IMR-90 (cell line): ENCODE results near the gene HEATR1. TPM values are rescaled to one million over a fixed set of nuclear protein-coding genes. Genes with fewer than 3 reads are reported as not detected.

Experiments
- ATAC-seq: fragments of 200-7000 bp; cut with Tn5 transposase; 2 replicates; pipeline ENCODE4 v1.9.1; 2020; ENCODE audit warnings: low read depth, mild to moderate bottlenecking, moderate library complexity
- BruUV-seq: library from RNA; stranded (reverse); fragments of 400-500 nt; replicated peaks from 2 replicates; lab custom pipeline; 2021; lab: Mats Ljungman, UMichigan
- CTCF ChIA-PET: fragments of 300-600 bp; formaldehyde crosslinking; extraction: SDS; loops from one replicate; lab custom pipeline; 2021; ENCODE audit warnings: antibody characterized with exemption; lab: Yijun Ruan, JAX
- POLR2A ChIA-PET: fragments of 300-600 bp; sonication (Branson Sonifier 250); formaldehyde crosslinking; loops from one replicate; lab custom pipeline; 2022; ENCODE audit warnings: antibody characterized with exemption; ENCODE audit not compliant: unreplicated experiment; lab: Charles Lee
- DNase-seq: peaks from one replicate; pipeline ENCODE4 v3.0.0; 2013
- H2AFZ ChIP-seq: replicated peaks from 2 replicates; pipeline ENCODE3; 2013; ENCODE audit warnings: low read length, mild to moderate bottlenecking; ENCODE audit not compliant: poor library complexity
- H2AK5ac ChIP-seq: 2 replicates; pipeline ENCODE4 v1.6.1; 2013; ENCODE audit warnings: low read depth, low read length, inconsistent platforms
- H2AK9ac ChIP-seq: replicated peaks from 2 replicates; pipeline ENCODE3; 2013; ENCODE audit warnings: mild to moderate bottlenecking, low read depth, low read length, moderate library complexity; ENCODE audit not compliant: poor library complexity
- H2BK120ac ChIP-seq: 2 replicates; pipeline ENCODE4 v1.6.1; 2013; ENCODE audit warnings: low read depth, low read length, inconsistent platforms
- H2BK15ac ChIP-seq: 3 replicates; pipeline ENCODE4 v1.6.1; 2013; ENCODE audit warnings: low read depth, low read length, inconsistent platforms
- H2BK20ac ChIP-seq: 2 replicates; pipeline ENCODE4 v1.6.1; 2013; ENCODE audit warnings: low read depth, mild to moderate bottlenecking, inconsistent platforms, low read length, moderate library complexity
- H2BK5ac ChIP-seq: 2 replicates; pipeline ENCODE4 v1.6.1; 2013; ENCODE audit warnings: mild to moderate bottlenecking, low read depth, low read length, inconsistent platforms; ENCODE audit not compliant: poor library complexity, severe bottlenecking
- H3K14ac ChIP-seq: replicated peaks from 2 replicates; pipeline ENCODE4 v1.6.1; 2013; ENCODE audit warnings: low read depth, low read length, inconsistent platforms
- H3K18ac ChIP-seq: 2 replicates; pipeline ENCODE4 v1.6.1; 2013; ENCODE audit warnings: low read depth, low read length, control low read depth
- H3K23ac ChIP-seq: 2 replicates; pipeline ENCODE4 v1.6.1; 2013; ENCODE audit warnings: low read depth, low read length, inconsistent platforms
- H3K27ac ChIP-seq: 2 replicates; pipeline ENCODE4 v1.5.1; 2013; ENCODE audit warnings: mild to moderate bottlenecking, control low read depth, low read length; ENCODE audit not compliant: insufficient read depth
- H3K27me3 ChIP-seq: 2 replicates; pipeline ENCODE4 v1.6.1; 2013; ENCODE audit warnings: low read length; ENCODE audit not compliant: control insufficient read depth, insufficient read depth
- H3K36me3 ChIP-seq: 2 replicates; pipeline ENCODE4 v1.6.1; 2013; ENCODE audit warnings: low read length, mixed read lengths; ENCODE audit not compliant: control insufficient read depth, insufficient read depth
- H3K4ac ChIP-seq: 2 replicates; pipeline ENCODE4 v1.6.1; 2013; ENCODE audit warnings: low read depth, low read length, inconsistent platforms
- H3K4me1 ChIP-seq: 2 replicates; pipeline ENCODE4 v1.6.1; 2013; ENCODE audit warnings: low read length, mixed read lengths; ENCODE audit not compliant: control insufficient read depth, insufficient read depth
- H3K4me2 ChIP-seq: 2 replicates; pipeline ENCODE4 v1.6.1; 2013; ENCODE audit warnings: low read depth, mild to moderate bottlenecking, control low read depth, low read length, moderate library complexity
- H3K4me3 ChIP-seq: 2 replicates; pipeline ENCODE4 v1.5.1; 2013; ENCODE audit warnings: low read depth, mild to moderate bottlenecking, control low read depth, low read length, moderate library complexity; ENCODE audit not compliant: insufficient read depth
- H3K56ac ChIP-seq: 2 replicates; pipeline ENCODE4 v1.6.1; 2013; ENCODE audit warnings: low read length, inconsistent platforms; ENCODE audit not compliant: insufficient read depth; ENCODE audit errors: extremely low read depth
- H3K79me1 ChIP-seq, 2 experiments: 2 replicates each; pipeline ENCODE4 v1.6.1; 2013; ENCODE audit warnings: low read length in 2 of 2, inconsistent platforms in 1 of 2, low read depth in 1 of 2
- H3K9ac ChIP-seq: 2 replicates; pipeline ENCODE4 v1.6.1; 2013; ENCODE audit warnings: low read depth, low read length, control low read depth
- H3K9me1 ChIP-seq: 2 replicates; pipeline ENCODE4 v1.6.1; 2013; ENCODE audit warnings: low read length, inconsistent platforms; ENCODE audit not compliant: insufficient read depth
- H3K9me3 ChIP-seq: 2 replicates; pipeline ENCODE4 v1.6.1; 2013; ENCODE audit warnings: low read length; ENCODE audit not compliant: control insufficient read depth, insufficient read depth
- H4K20me1 ChIP-seq: 2 replicates; pipeline ENCODE4 v1.6.1; 2013; ENCODE audit warnings: low read length, inconsistent platforms; ENCODE audit not compliant: insufficient read depth
- H4K5ac ChIP-seq: 2 replicates; pipeline ENCODE4 v1.6.1; 2013; ENCODE audit warnings: mild to moderate bottlenecking, low read depth, low read length, control low read depth
- H4K8ac ChIP-seq, 2 experiments: 2 replicates each; pipeline ENCODE4 v1.6.1; 2013; ENCODE audit warnings: low read depth in 2 of 2, low read length in 2 of 2, control low read depth in 1 of 2, inconsistent platforms in 1 of 2
- H4K91ac ChIP-seq: 2 replicates; pipeline ENCODE4 v1.6.1; 2013; ENCODE audit warnings: low read depth, low read length, inconsistent platforms; ENCODE audit not compliant: insufficient read depth
- BHLHE40 ChIP-seq: fragments of 150-350 bp; IDR thresholded peaks from 2 replicates; pipeline ENCODE4 v1.6.1; 2016; ENCODE audit warnings: mild to moderate bottlenecking, low read depth, low read length
- CEBPB ChIP-seq: IDR thresholded peaks from 2 replicates; pipeline ENCODE4 v1.6.1; 2012; ENCODE audit warnings: low read depth, low read length, improper control_type of control experiment
- CHD1 ChIP-seq: IDR thresholded peaks from 2 replicates; pipeline ENCODE4 v1.6.1; 2012; ENCODE audit warnings: low read depth, low read length, improper control_type of control experiment
- CTCF ChIP-seq: conservative IDR thresholded peaks from 2 replicates; pipeline ENCODE4 v1.5.1; 2012; ENCODE audit warnings: mild to moderate bottlenecking, low read depth, low read length, improper control_type of control experiment
- ELK1 ChIP-seq: fragments of 150-350 bp; IDR thresholded peaks from 2 replicates; pipeline ENCODE4 v1.6.1; 2016; ENCODE audit warnings: low read depth, mild to moderate bottlenecking, low read length, moderate library complexity, borderline replicate concordance
- FOS ChIP-seq: fragments of 150-350 bp; IDR thresholded peaks from 2 replicates; pipeline ENCODE4 v1.6.1; 2016; ENCODE audit warnings: low read depth, low read length
- MAFK ChIP-seq: IDR thresholded peaks from 2 replicates; pipeline ENCODE4 v1.6.1; 2012; ENCODE audit warnings: low read depth, low read length, improper control_type of control experiment
- MAZ ChIP-seq: IDR thresholded peaks from 2 replicates; pipeline ENCODE4 v1.6.1; 2012; ENCODE audit warnings: low read depth, mild to moderate bottlenecking, low read length, improper control_type of control experiment, moderate library complexity, borderline replicate concordance
- MXI1 ChIP-seq: IDR thresholded peaks from 2 replicates; pipeline ENCODE4 v1.6.1; 2012; ENCODE audit warnings: low read depth, mild to moderate bottlenecking, low read length, moderate library complexity, borderline replicate concordance
- NFE2L2 ChIP-seq: fragments of 150-350 bp; IDR thresholded peaks from 2 replicates; pipeline ENCODE4 v1.6.1; 2016; ENCODE audit warnings: low read depth, mild to moderate bottlenecking, low read length
- POLR2A ChIP-seq: IDR thresholded peaks from 2 replicates; pipeline ENCODE4 v1.6.1; 2012; ENCODE audit warnings: mild to moderate bottlenecking, low read depth, low read length
- RAD21 ChIP-seq: IDR thresholded peaks from 2 replicates; pipeline ENCODE4 v1.6.1; 2012; ENCODE audit warnings: low read length, improper control_type of control experiment
- RCOR1 ChIP-seq: IDR thresholded peaks from 2 replicates; pipeline ENCODE4 v1.6.1; 2012; ENCODE audit warnings: mild to moderate bottlenecking, low read length, improper control_type of control experiment; ENCODE audit not compliant: insufficient replicate concordance
- RFX5 ChIP-seq: IDR thresholded peaks from 2 replicates; pipeline ENCODE4 v1.8.0; 2012; ENCODE audit warnings: low read depth, mild to moderate bottlenecking, low read length, moderate library complexity
- SMC3 ChIP-seq: fragments of 150-350 bp; IDR thresholded peaks from 2 replicates; pipeline ENCODE4 v1.6.1; 2016; ENCODE audit warnings: low read depth, mild to moderate bottlenecking, antibody characterized with exemption, low read length, moderate library complexity
- USF2 ChIP-seq: fragments of 150-350 bp; IDR thresholded peaks from 2 replicates; pipeline ENCODE4 v1.6.1; 2017; ENCODE audit warnings: mild to moderate bottlenecking, antibody characterized with exemption, low read length, low read depth
- WGBS, 2 experiments: methylation state at CpG; one replicate each; pipeline versions ENCODE4 v1.1.5 to v1.1.7; 2013; ENCODE audit warnings: missing lambda C conversion rate in 2 of 2; ENCODE audit not compliant: insufficient read length in 1 of 2; ENCODE audit errors: extremely low coverage in 2 of 2; 5-methylcytosine and 5-hydroxymethylcytosine counted together
- dilution Hi-C: fragments of 300-500 bp; cut with HindIII; formaldehyde crosslinking; loops from one replicate; pipeline ENCODE4 v1.14.3; 2018; ENCODE audit warnings: low sequenced_read_pairs; ENCODE audit not compliant: unreplicated experiment
- in situ Hi-C: fragments of 300-500 bp; cut with MboI; formaldehyde crosslinking; loops from 3 replicates; pipeline ENCODE4 v1.14.3; 2019; ENCODE audit warnings: low sequenced_read_pairs, inconsistent platforms, mixed read lengths
- intact Hi-C: fragments of 100-400 bp; cut with micrococcal nuclease; formaldehyde crosslinking; loops from 2 replicates; pipeline ENCODE4 v1.10.0; 2022
- polyA plus RNA-seq, 3 experiments: library from polyadenylated mRNA; depleted of rRNA; stranded (reverse); fragments of >200 nt; gene quantifications; 2 replicates each; pipeline ENCODE4 v1.2.3, GENCODE V29; 2012; ENCODE audit warnings: low replicate concordance in 1 of 3
- total RNA-seq: library from RNA; depleted of rRNA; stranded (reverse); fragments of >200 nt; gene quantifications from 2 replicates; pipeline ENCODE4 v1.2.3, GENCODE V29; 2012

HEATR1 gene
- total and polyA plus RNA-seq, 2 of the 4 experiments (the other 2 are of a cell fraction): 8.5 to 53.8 TPM

GRCh38 chr1:236645016-236645680 lies 40.8 kb upstream of the HEATR1 start:
- no peaks in the 10 kb centered on the region for H3K79me1 ChIP-seq
- no peak overlapping the region for H3K56ac ChIP-seq
- in situ Hi-C loops (no loop called here), dilution Hi-C loops (no loop called here), intact Hi-C loops (no loop called here)
- no peak overlapping the region for H3K18ac ChIP-seq
- H2BK120ac ChIP-seq: no peak overlapping the region
- H3K4me2 ChIP-seq: no peak overlapping the region
- no peaks in the 10 kb centered on the region for H3K4me1 ChIP-seq
- H2BK15ac ChIP-seq: no peak overlapping the region
- H3K9me3 ChIP-seq: no peaks in the 10 kb centered on the region
- H2BK20ac ChIP-seq: no peak overlapping the region
- no peak for DNase-seq
- no peak overlapping the region for H2BK5ac ChIP-seq
- H2AK5ac ChIP-seq: no peak overlapping the region
- ChIA-PET CTCF (no interaction called here), POLR2A (no interaction called here)
- H3K9me1 ChIP-seq: no peaks in the 10 kb centered on the region
- H4K8ac ChIP-seq: no peak overlapping the region
- TF ChIP-seq CEBPB: no peak
- TF ChIP-seq FOS: no peak
- no peak for TF ChIP-seq POLR2A
- TF ChIP-seq CHD1: no peak
- no peak for TF ChIP-seq MAZ
- no peak for TF ChIP-seq RAD21
- TF ChIP-seq USF2: no peak
- no peak for TF ChIP-seq NFE2L2
- TF ChIP-seq RFX5: no peak
- TF ChIP-seq SMC3: no peak
- no peak for TF ChIP-seq CTCF
- TF ChIP-seq BHLHE40: no peak
- no peak for TF ChIP-seq RCOR1
- no peak for TF ChIP-seq MXI1
- TF ChIP-seq ELK1: no peak
- no peak for TF ChIP-seq MAFK
- no peak overlapping the region for H2AK9ac ChIP-seq
- H3K9ac ChIP-seq: no peak overlapping the region
- H4K5ac ChIP-seq: no peak overlapping the region
- H3K4ac ChIP-seq: no peak overlapping the region
- no CpG with 5 or more reads among the region's 5 CpGs for WGBS, 2 experiments
- no peak for ATAC-seq
- no peak overlapping the region for H3K27ac ChIP-seq
- no peak overlapping the region for H4K91ac ChIP-seq
- H2AFZ ChIP-seq: no peak overlapping the region
- no peaks in the 10 kb centered on the region for H4K20me1 ChIP-seq
- no peaks in the 10 kb centered on the region for H3K36me3 ChIP-seq
- no peak overlapping the region for H3K14ac ChIP-seq
- H3K4me3 ChIP-seq: no peak overlapping the region
- H3K23ac ChIP-seq: no peak overlapping the region
- BruUV-seq: no TSS peak
- H3K27me3 ChIP-seq: no peaks in the 10 kb centered on the region
